SK-N-SH (cell line): ENCODE data around the gene LTBP1. TPM values are rescaled to one million over a fixed set of nuclear protein-coding genes. Genes with fewer than 3 reads are reported as not detected.
A peak's percentile ranks its signal among the peaks of the same experiment; 100 is the strongest.

ENCODE experiments used
- CTCF ChIA-PET: fragments of 300-600, 350-600 bp; formaldehyde crosslinking; extraction: SDS; loops from one replicate; lab custom pipeline; 2021; lab: Yijun Ruan, JAX
- POLR2A ChIA-PET: fragments of 350-600 bp; sonication (Branson Sonifier 250); formaldehyde crosslinking; extraction: SDS; loops from one replicate; lab custom pipeline; 2020; ENCODE audit warnings: antibody characterized with exemption, inconsistent platforms; lab: Yijun Ruan, JAX
- DNase-seq: peaks from one replicate; pipeline ENCODE4 v3.0.0; 2012
- H2AFZ ChIP-seq: fragments of 200-600 bp; sonication (generic); 2 replicates; pipeline ENCODE4 v1.8.1; 2016; ENCODE audit warnings: antibody characterized with exemption, mild to moderate bottlenecking, low read depth
- H3F3A ChIP-seq: fragments of 200-600 bp; sonication (generic); replicated peaks from 2 replicates; pipeline ENCODE3; 2016; ENCODE audit warnings: antibody characterized with exemption, mild to moderate bottlenecking; ENCODE audit not compliant: insufficient read depth
- H3K27ac ChIP-seq, 2 experiments: fragments of 200-500 bp in 1 of 2; fragments of 200-600 bp in 1 of 2; sonication (Bioruptor generic) in 1 of 2; sonication (generic), shearing (Covaris generic) in 1 of 2; 2 replicates each; pipeline versions ENCODE4 v1.5.1 to v1.6.1; 2014 to 2016; ENCODE audit warnings: low read depth in 2 of 2, inconsistent platforms in 1 of 2, low read length in 1 of 2, mild to moderate bottlenecking in 1 of 2, mixed read lengths in 1 of 2
- H3K27me3 ChIP-seq: fragments of 200-600 bp; sonication (generic), shearing (Covaris generic); 2 replicates; pipeline ENCODE4 v1.6.1; 2016; ENCODE audit warnings: mixed run types; ENCODE audit not compliant: insufficient read depth
- H3K36me3 ChIP-seq, 2 experiments: fragments of 200-500 bp in 1 of 2; fragments of 200-600 bp in 1 of 2; sonication (Bioruptor generic) in 1 of 2; sonication (generic) in 1 of 2; replicated peaks in 1 of 2; 2 replicates each; pipeline versions ENCODE3 to v1.5.1; 2014 to 2016; ENCODE audit warnings: low read length in 1 of 2, mild to moderate bottlenecking in 1 of 2; ENCODE audit not compliant: insufficient read depth in 2 of 2, control insufficient read depth in 1 of 2
- H3K4me1 ChIP-seq, 2 experiments: fragments of 200-500 bp in 1 of 2; fragments of 200-600 bp in 1 of 2; sonication (Bioruptor generic) in 1 of 2; sonication (generic), shearing (Covaris generic) in 1 of 2; 2 replicates each; pipeline versions ENCODE4 v1.5.1 to v1.6.1; 2014 to 2016; ENCODE audit warnings: low read depth in 1 of 2, low read length in 1 of 2, mixed run types in 1 of 2; ENCODE audit not compliant: insufficient read depth in 2 of 2, control insufficient read depth in 1 of 2
- H3K4me2 ChIP-seq: fragments of 200-600 bp; sonication (generic), shearing (Covaris generic); 2 replicates; pipeline ENCODE4 v1.6.1; 2017; ENCODE audit warnings: mixed run types
- H3K4me3 ChIP-seq, 2 experiments: fragments of 200-500 bp in 1 of 2; fragments of 200-600 bp in 1 of 2; sonication (Bioruptor generic) in 1 of 2; sonication (generic), shearing (Covaris generic) in 1 of 2; 2 replicates each; pipeline versions ENCODE4 v1.5.1 to v1.8.1; 2014 to 2016; ENCODE audit warnings: low read depth in 2 of 2, inconsistent platforms in 1 of 2, low read length in 1 of 2, mild to moderate bottlenecking in 1 of 2, mixed read lengths in 1 of 2, moderate library complexity in 1 of 2
- H3K79me2 ChIP-seq: fragments of 200-600 bp; sonication (generic); 2 replicates; pipeline ENCODE4 v1.8.1; 2017; ENCODE audit warnings: mild to moderate bottlenecking; ENCODE audit not compliant: insufficient read depth
- H3K9ac ChIP-seq: fragments of 200-600 bp; sonication (generic); 2 replicates; pipeline ENCODE4 v1.6.1; 2017; ENCODE audit warnings: mixed run types
- H3K9me2 ChIP-seq: fragments of 200-600 bp; sonication (generic); 2 replicates; pipeline ENCODE4 v1.6.1; 2017; ENCODE audit warnings: mixed run types
- H3K9me3 ChIP-seq: fragments of 200-600 bp; sonication (generic); 2 replicates; pipeline ENCODE4 v1.6.1; 2017; ENCODE audit warnings: mixed run types, mild to moderate bottlenecking, moderate library complexity
- H4K20me1 ChIP-seq: fragments of 200-600 bp; sonication (generic); 2 replicates; pipeline ENCODE4 v1.6.1; 2017; ENCODE audit warnings: mild to moderate bottlenecking, mixed run types; ENCODE audit not compliant: insufficient read depth
- ELF1 ChIP-seq: IDR thresholded peaks from 2 replicates; pipeline ENCODE4 v1.4.0; 2012
- EZH2phosphoT487 ChIP-seq: fragments of 200-600 bp; sonication (generic); IDR thresholded peaks from 2 replicates; pipeline ENCODE4 v1.6.1; 2017; ENCODE audit warnings: low read depth, mixed run types, mild to moderate bottlenecking, antibody characterized with exemption, moderate library complexity, borderline replicate concordance
- GATA2 ChIP-seq: sonication (generic); formaldehyde crosslinking; IDR thresholded peaks from 2 replicates; pipeline ENCODE4 v1.5.0; 2020; ENCODE audit warnings: mild to moderate bottlenecking, missing genetic modification reagents
- MAX ChIP-seq: IDR thresholded peaks from 2 replicates; pipeline ENCODE4 v1.4.0; 2012; ENCODE audit warnings: low read depth
- MEF2A ChIP-seq: IDR thresholded peaks from 2 replicates; pipeline ENCODE4 v1.4.0; 2012; ENCODE audit warnings: low read depth, borderline replicate concordance
- NRF1 ChIP-seq: IDR thresholded peaks from 2 replicates; pipeline ENCODE4 v1.6.1; 2012; ENCODE audit warnings: low read depth, mild to moderate bottlenecking, low read length
- PBX3 ChIP-seq: IDR thresholded peaks from 2 replicates; pipeline ENCODE4; 2012
- POLR2AphosphoS5 ChIP-seq: IDR thresholded peaks from 2 replicates; pipeline ENCODE4 v1.6.1; 2012; ENCODE audit warnings: low read depth, low read length
- RAD21 ChIP-seq: IDR thresholded peaks from 2 replicates; pipeline ENCODE4 v1.6.1; 2012; ENCODE audit warnings: mild to moderate bottlenecking, low read length
- RCOR1 ChIP-seq: fragments of 150-350 bp; IDR thresholded peaks from 2 replicates; pipeline ENCODE4 v1.6.1; 2017; ENCODE audit warnings: antibody characterized with exemption, low read length
- REST ChIP-seq: IDR thresholded peaks from 2 replicates; pipeline ENCODE4 v1.6.1; 2012; ENCODE audit warnings: mild to moderate bottlenecking, low read depth, low read length, moderate library complexity
- RXRA ChIP-seq: IDR thresholded peaks from 2 replicates; pipeline ENCODE4 v1.4.0; 2012; ENCODE audit warnings: low read depth, mild to moderate bottlenecking, borderline replicate concordance
- SMC3 ChIP-seq: IDR thresholded peaks from 2 replicates; pipeline ENCODE4 v1.6.1; 2012; ENCODE audit warnings: low read depth, low read length, improper control_type of control experiment
- YY1 ChIP-seq: IDR thresholded peaks from 2 replicates; pipeline ENCODE4 v1.4.0; 2012; ENCODE audit warnings: low read depth, mild to moderate bottlenecking
- WGBS: methylation state at CpG from one replicate; pipeline ENCODE4 v1.1.6; 2017; ENCODE audit warnings: low lambda C conversion rate; 5-methylcytosine and 5-hydroxymethylcytosine counted together
- polyA plus RNA-seq, 3 experiments: library from polyadenylated mRNA; depleted of rRNA; stranded (reverse); fragments of >200 nt; gene quantifications; 2 replicates each; pipeline ENCODE4 v1.2.3, GENCODE V29; 2012

Gene LTBP1
- polyA plus RNA-seq, 1 of the 3 experiments (the other 2 are of a cell fraction): 467 TPM

GRCh38 chr2:33024758-33025157 is 78.0 kb downstream of the LTBP1 start:
- H3K36me3 ChIP-seq: peaks cover 0 to 7% of the 10 kb centered on the region in 2 experiments
- no peaks in the 10 kb centered on the region for H3K27me3 ChIP-seq
- no peak overlapping the region for H3K9ac ChIP-seq
- no peak overlapping the region for H3K4me3 ChIP-seq
- 84% methylated on average over 2 of the region's 2 CpGs for WGBS
- TF ChIP-seq MEF2A (no peak), MAX (no peak), REST (no peak), RAD21 (no peak), SMC3 (no peak), GATA2 (CRISPR knock-in tag) (no peak), PBX3 (no peak), RCOR1 (no peak), ELF1 (no peak), POLR2AphosphoS5 (no peak), YY1 (no peak)
- TF ChIP-seq, all 33 proteins: peak for 0
- peak overlapping the region in 1 of 2 experiments; percentile 92; a peak in 1 of 4 replicates for H3K27ac ChIP-seq
- no peaks in the 10 kb centered on the region for H3K79me2 ChIP-seq
- H3K9me2 ChIP-seq: no peaks in the 10 kb centered on the region
- H3K4me2 ChIP-seq: no peak overlapping the region
- CTCF ChIA-PET: interaction anchor here (1.2 to 1.5 kb wide), 3 partner anchors 9 to 16 kb away, joined by 3 to 6 read pairs (median 4); no protein-coding TSS in a partner anchor
- no peaks in the 10 kb centered on the region for H3K9me3 ChIP-seq
- no peak overlapping the region for H2AFZ ChIP-seq
- POLR2A ChIA-PET: no interaction called here
- H3F3A ChIP-seq: peaks cover 33% of the 10 kb centered on the region
- no peak for DNase-seq
- peaks cover 0 to 27% of the 10 kb centered on the region in 2 experiments; a peak in 3 of 4 replicates for H3K4me1 ChIP-seq
- no peaks in the 10 kb centered on the region for H4K20me1 ChIP-seq

- no peaks in the 10 kb centered on the region for H3K79me2 ChIP-seq
- H3K4me1 ChIP-seq: peaks cover 0 to 4% of the 10 kb centered on the region in 2 experiments; a peak in 3 of 4 replicates
- H3K9me2 ChIP-seq: no peaks in the 10 kb centered on the region
- no peaks in the 10 kb centered on the region for H4K20me1 ChIP-seq
- no peak overlapping the region for H2AFZ ChIP-seq
- TF ChIP-seq RXRA: no peak
- TF ChIP-seq NRF1: no peak
- TF ChIP-seq RCOR1: no peak
- TF ChIP-seq EZH2phosphoT487: no peak
- no peak for TF ChIP-seq MEF2A
- no peak for TF ChIP-seq GATA2 (CRISPR knock-in tag)
- TF ChIP-seq, all 33 proteins: peak for 0
- H3K36me3 ChIP-seq: peaks cover 0 to 7% of the 10 kb centered on the region in 2 experiments
- no peak overlapping the region for H3K4me3 ChIP-seq
- no peak overlapping the region for H3K27ac ChIP-seq
- no peak overlapping the region for H3K4me2 ChIP-seq
- H3K27me3 ChIP-seq: no peaks in the 10 kb centered on the region
- H3K9ac ChIP-seq: no peak overlapping the region
- H3K9me3 ChIP-seq: no peaks in the 10 kb centered on the region
- CTCF ChIA-PET: no interaction called here
- WGBS: 90% methylated on average over 3 of the region's 3 CpGs
- peaks cover 3% of the 10 kb centered on the region for H3F3A ChIP-seq
- POLR2A ChIA-PET: no interaction called here
- DNase-seq: no peak
Observed at GRCh38 chr2:33029459-33029858, 82.7 kb downstream of the LTBP1 start.
